ENCODE data around the gene GRK5. TPM values are rescaled to one million over a fixed set of nuclear protein-coding genes. Genes with fewer than 3 reads are reported as not detected.

GRK5 gene
- total RNA-seq, 2 experiments from 2014 or later = 11.4 to 13.3 TPM

GRCh38 chr10:119500821-119501220, 293.4 kb downstream of the GRK5 start:
- CTCF ChIA-PET = interaction anchor here (0.6 to 2.2 kb wide), 4 partner anchors 11 to 364 kb away, joined by 3 to 6 read pairs (median 4); partner anchors contain the start of gene RGS10
- POLR2A ChIA-PET = interaction anchor here (1.0 kb wide), 1 partner anchor 17 kb away, joined by 3 read pairs; no protein-coding TSS in a partner anchor

GRCh38 chr10:119501690-119502089, 294.3 kb downstream of the GRK5 start:
- POLR2A ChIA-PET = no interaction called here

GRCh38 chr10:119502209-119502608, 294.8 kb downstream of the GRK5 start:
- CTCF ChIA-PET = no interaction called here
- POLR2A ChIA-PET = interaction anchor here (0.6 kb wide), 1 partner anchor 14 kb away, joined by 3 read pairs; no protein-coding TSS in a partner anchor

More at GRCh38 chr10:119501690-119502089, 294.3 kb downstream of the GRK5 start:
- CTCF ChIA-PET = interaction anchor here (1.7 kb wide), 1 partner anchor 16 kb away, joined by 5 read pairs; no protein-coding TSS in a partner anchor

- POLR2A ChIA-PET = interaction anchor here (0.6 to 1.0 kb wide), 2 partner anchors 14 to 39 kb away, joined by 3 read pairs; no protein-coding TSS in a partner anchor
- CTCF ChIA-PET = interaction anchor here (0.7 kb wide), 1 partner anchor 39 kb away, joined by 4 read pairs; no protein-coding TSS in a partner anchor
Measured at GRCh38 chr10:119502618-119503155, 295.3 kb downstream of the GRK5 start.

- POLR2A ChIA-PET = no interaction called here
Measured at GRCh38 chr10:119503821-119504220, 296.4 kb downstream of the GRK5 start.

GRCh38 chr10:119504651-119505050, 297.3 kb downstream of the GRK5 start:
- ChIA-PET CTCF (interaction anchor here (0.7 kb wide), 1 partner anchor 121 kb away, joined by 6 read pairs; no protein-coding TSS in a partner anchor), POLR2A (no interaction called here)

More at GRCh38 chr10:119503821-119504220, 296.4 kb downstream of the GRK5 start:
- CTCF ChIA-PET = no interaction called here

GRCh38 chr10:119505131-119505551, 297.8 kb downstream of the GRK5 start:
- ChIA-PET CTCF (interaction anchor here (0.7 kb wide), 1 partner anchor 121 kb away, joined by 6 read pairs; no protein-coding TSS in a partner anchor), POLR2A (no interaction called here)

Other genes starting within 250 kb of the GRK5 start
- under 1 TPM; 0.06 to 0.10 TPM for gene NANOS1, start 177.9 kb upstream of the GRK5 start, total RNA-seq
- gene EIF3A, start 126.8 kb upstream of the GRK5 start, total RNA-seq = 100 to 1,000 TPM; 175 to 182 TPM
- gene DENND10, start 103.5 kb upstream of the GRK5 start, total RNA-seq = 10 to 100 TPM; 19.9 to 22.9 TPM
- gene SFXN4, start 41.9 kb upstream of the GRK5 start, total RNA-seq = 10 to 100 TPM; 57.0 to 60.0 TPM
- gene PRDX3, start 28.8 kb upstream of the GRK5 start, total RNA-seq = 100 to 1,000 TPM; 216 to 217 TPM

Data from activated CD8-positive, alpha-beta memory T cell treated with anti-CD3 and anti-CD28 coated beads for 36 hours (primary cell).